Neural cell (in vitro differentiated cells): ENCODE measurements around the gene GSN. TPM values are rescaled to one million over a fixed set of nuclear protein-coding genes. Genes with fewer than 3 reads are reported as not detected.

Experiments used
- H2AFZ ChIP-seq: fragments of 200-600, 300-800 bp; sonication (generic), shearing (Covaris generic); 2 replicates; pipeline ENCODE4 v1.6.0; 2014; ENCODE audit warnings: low read depth, mild to moderate bottlenecking, antibody characterized with exemption, low read length, moderate library complexity
- H3F3A ChIP-seq: fragments of 200-600 bp; shearing (Covaris generic); 2 replicates; pipeline ENCODE4 v1.6.1; 2016; ENCODE audit warnings: mild to moderate bottlenecking, moderate library complexity, mixed read lengths, antibody characterized with exemption, low read length; ENCODE audit not compliant: insufficient read depth, poor library complexity, severe bottlenecking
- H3K27ac ChIP-seq: fragments of 200-600, 300-800 bp; sonication (generic), shearing (Covaris generic); 2 replicates; pipeline ENCODE4 v1.5.1; 2014; ENCODE audit warnings: mild to moderate bottlenecking, low read length, moderate library complexity
- H3K27me3 ChIP-seq: fragments of 300-800, 200-600 bp; sonication (generic), shearing (Covaris generic); 2 replicates; pipeline ENCODE4 v1.6.0; 2014; ENCODE audit warnings: mild to moderate bottlenecking, low read depth, low read length, moderate library complexity; ENCODE audit not compliant: insufficient read depth
- H3K36me3 ChIP-seq: fragments of 300-800, 200-600 bp; sonication (generic), shearing (Covaris generic); 2 replicates; pipeline ENCODE4 v1.5.1; 2014; ENCODE audit warnings: mild to moderate bottlenecking, antibody characterized with exemption, low read length, moderate library complexity; ENCODE audit not compliant: insufficient read depth
- H3K4me2 ChIP-seq: fragments of 300-800, 200-600 bp; sonication (generic), shearing (Covaris generic); 2 replicates; pipeline ENCODE4 v1.6.0; 2014; ENCODE audit warnings: mild to moderate bottlenecking, low read length
- H3K4me3 ChIP-seq: fragments of 300-800, 200-600 bp; sonication (generic), shearing (Covaris generic); 2 replicates; pipeline ENCODE4 v1.5.1; 2014; ENCODE audit warnings: mild to moderate bottlenecking, low read length, moderate library complexity
- H3K79me2 ChIP-seq: fragments of 200-600 bp; shearing (Covaris generic); replicated peaks from 2 replicates; pipeline ENCODE4 v1.6.0; 2014; ENCODE audit warnings: mild to moderate bottlenecking, low read length, moderate library complexity; ENCODE audit not compliant: insufficient read depth
- H3K9ac ChIP-seq: fragments of 300-800, 200-600 bp; sonication (generic), shearing (Covaris generic); 2 replicates; pipeline ENCODE4 v1.6.1; 2016; ENCODE audit warnings: mild to moderate bottlenecking, low read length, mixed read lengths
- H3K9me2 ChIP-seq: fragments of 200-600 bp; shearing (Covaris generic); 2 replicates; pipeline ENCODE4 v1.6.1; 2016; ENCODE audit warnings: mild to moderate bottlenecking, low read length, mixed read lengths; ENCODE audit not compliant: insufficient read depth
- H3K9me3 ChIP-seq: fragments of 200-600, 300-800 bp; sonication (generic), shearing (Covaris generic); 2 replicates; pipeline ENCODE4 v1.6.1; 2016; ENCODE audit warnings: mild to moderate bottlenecking, mixed run types, low read length, moderate library complexity, mixed read lengths
- H4K20me1 ChIP-seq: fragments of 200-600 bp; shearing (Covaris generic); 2 replicates; pipeline ENCODE4 v1.6.1; 2016; ENCODE audit warnings: mild to moderate bottlenecking, mixed run types; ENCODE audit not compliant: insufficient read depth
- CTCF ChIP-seq: fragments of 450-650 bp; IDR thresholded peaks from 2 replicates; pipeline ENCODE4 v1.5.1; 2014; ENCODE audit warnings: antibody characterized with exemption, mild to moderate bottlenecking, moderate library complexity; ENCODE audit not compliant: poor library complexity, severe bottlenecking
- EP300 ChIP-seq: fragments of 450-650 bp; conservative IDR thresholded peaks from 2 replicates; pipeline ENCODE4 v1.6.1; 2014; ENCODE audit warnings: antibody characterized with exemption, mild to moderate bottlenecking, moderate library complexity; ENCODE audit not compliant: poor library complexity, severe bottlenecking
- EZH2 ChIP-seq: fragments of 200-600, 300-800 bp; shearing (Covaris generic), sonication (generic); IDR thresholded peaks from 2 replicates; pipeline ENCODE4 v1.6.1; 2014; ENCODE audit warnings: antibody characterized with exemption, low read length, borderline replicate concordance, mild to moderate bottlenecking; ENCODE audit not compliant: insufficient read depth, poor library complexity, severe bottlenecking
- MXI1 ChIP-seq: fragments of 450-650 bp; conservative IDR thresholded peaks from 2 replicates; pipeline ENCODE4 v1.6.1; 2014; ENCODE audit warnings: antibody characterized with exemption, mild to moderate bottlenecking; ENCODE audit not compliant: poor library complexity, severe bottlenecking
- POLR2AphosphoS5 ChIP-seq: IDR thresholded peaks from 2 replicates; pipeline ENCODE4 v1.6.1; 2012
- RAD21 ChIP-seq: fragments of 450-650 bp; conservative IDR thresholded peaks from 2 replicates; pipeline ENCODE4 v1.6.1; 2014; ENCODE audit warnings: antibody characterized with exemption, mild to moderate bottlenecking, moderate library complexity
- SMC3 ChIP-seq: fragments of 450-650 bp; conservative IDR thresholded peaks from 2 replicates; pipeline ENCODE4 v1.6.1; 2014; ENCODE audit warnings: antibody characterized with exemption, mild to moderate bottlenecking, moderate library complexity; ENCODE audit not compliant: poor library complexity
- TAF1 ChIP-seq: IDR thresholded peaks from 2 replicates; pipeline ENCODE4 v1.6.1; 2012; ENCODE audit warnings: low read depth
- polyA plus RNA-seq: library from polyadenylated mRNA; depleted of rRNA; stranded (reverse); fragments of >200 nt; gene quantifications from 2 replicates; pipeline ENCODE4 v1.2.3, GENCODE V29; 2014
- TF ChIP-seq, protein P1 (sequence below): IDR thresholded peaks from 2 replicates; pipeline ENCODE4 v1.6.1; 2012; ENCODE audit warnings: borderline replicate concordance

The GSN gene
- polyA plus RNA-seq, 1 donor from 2014 or later: 2.4 TPM

DNA sequence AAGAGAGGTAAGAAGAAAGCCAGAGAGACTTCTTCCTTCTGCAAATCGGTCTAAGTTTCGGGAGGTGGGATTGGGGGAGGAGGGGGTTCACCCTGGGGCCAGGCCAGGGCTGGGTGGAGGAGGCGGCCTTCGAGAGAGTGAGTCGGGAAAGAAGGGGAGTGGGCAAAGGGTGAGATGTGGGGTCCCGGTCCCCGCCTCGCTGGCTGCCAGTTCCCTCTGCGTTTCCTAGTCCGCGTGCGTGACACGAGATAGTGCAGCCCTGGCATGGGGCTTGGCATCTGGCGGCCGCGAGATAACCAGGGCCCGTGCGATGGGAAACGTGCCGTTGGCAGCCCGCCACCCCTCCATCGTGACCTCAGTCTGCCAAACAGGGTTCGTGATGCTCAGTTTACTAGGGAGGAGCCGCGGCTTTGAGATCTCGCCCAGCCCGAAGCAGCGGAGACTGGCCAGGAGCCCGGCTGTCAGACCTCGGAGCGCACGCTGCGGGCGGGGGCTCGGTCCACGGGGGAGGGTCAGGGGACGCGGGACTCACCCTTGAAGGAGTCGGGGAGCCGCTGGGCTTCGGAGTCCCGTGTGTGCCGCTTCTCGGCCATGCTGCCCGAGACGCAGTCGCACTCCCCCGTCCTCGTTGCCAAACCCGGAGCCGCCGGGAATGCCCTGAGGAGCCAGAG lies 101.8 kb downstream of the GSN start, which contains the start of gene STOM:
TSS of gene STOM (minus strand) at position 656 of the 671 bp plus-strand sequence. CDS start at position 593, 63 bp downstream.
- Histone ChIP-seq H3K9me3 (no peaks in the 10 kb centered on the region), H3K36me3 (no peaks in the 10 kb centered on the region), H3K9me2 (no peaks in the 10 kb centered on the region), H3K4me2 (peak within 1 kb of the TSS; percentile 25), H3K79me2 (no peaks in the 10 kb centered on the region), H3K27ac (no peak within 1 kb of the TSS), H3K4me3 (peak within 1 kb of the TSS; percentile 77), H4K20me1 (no peaks in the 10 kb centered on the region), H2AFZ (peak within 1 kb of the TSS; percentile 45), H3K27me3 (peaks cover 14% of the 10 kb centered on the region), H3K9ac (peak within 1 kb of the TSS; percentile 36), H3F3A (no peaks in the 10 kb centered on the region)
- TF ChIP-seq EZH2 (no peak), RAD21 (no peak), TAF1 (no peak), CTCF (no peak), EP300 (no peak), MXI1 (no peak), SMC3 (no peak), POLR2AphosphoS5 (no peak)
- TF ChIP-seq, protein P1, sequence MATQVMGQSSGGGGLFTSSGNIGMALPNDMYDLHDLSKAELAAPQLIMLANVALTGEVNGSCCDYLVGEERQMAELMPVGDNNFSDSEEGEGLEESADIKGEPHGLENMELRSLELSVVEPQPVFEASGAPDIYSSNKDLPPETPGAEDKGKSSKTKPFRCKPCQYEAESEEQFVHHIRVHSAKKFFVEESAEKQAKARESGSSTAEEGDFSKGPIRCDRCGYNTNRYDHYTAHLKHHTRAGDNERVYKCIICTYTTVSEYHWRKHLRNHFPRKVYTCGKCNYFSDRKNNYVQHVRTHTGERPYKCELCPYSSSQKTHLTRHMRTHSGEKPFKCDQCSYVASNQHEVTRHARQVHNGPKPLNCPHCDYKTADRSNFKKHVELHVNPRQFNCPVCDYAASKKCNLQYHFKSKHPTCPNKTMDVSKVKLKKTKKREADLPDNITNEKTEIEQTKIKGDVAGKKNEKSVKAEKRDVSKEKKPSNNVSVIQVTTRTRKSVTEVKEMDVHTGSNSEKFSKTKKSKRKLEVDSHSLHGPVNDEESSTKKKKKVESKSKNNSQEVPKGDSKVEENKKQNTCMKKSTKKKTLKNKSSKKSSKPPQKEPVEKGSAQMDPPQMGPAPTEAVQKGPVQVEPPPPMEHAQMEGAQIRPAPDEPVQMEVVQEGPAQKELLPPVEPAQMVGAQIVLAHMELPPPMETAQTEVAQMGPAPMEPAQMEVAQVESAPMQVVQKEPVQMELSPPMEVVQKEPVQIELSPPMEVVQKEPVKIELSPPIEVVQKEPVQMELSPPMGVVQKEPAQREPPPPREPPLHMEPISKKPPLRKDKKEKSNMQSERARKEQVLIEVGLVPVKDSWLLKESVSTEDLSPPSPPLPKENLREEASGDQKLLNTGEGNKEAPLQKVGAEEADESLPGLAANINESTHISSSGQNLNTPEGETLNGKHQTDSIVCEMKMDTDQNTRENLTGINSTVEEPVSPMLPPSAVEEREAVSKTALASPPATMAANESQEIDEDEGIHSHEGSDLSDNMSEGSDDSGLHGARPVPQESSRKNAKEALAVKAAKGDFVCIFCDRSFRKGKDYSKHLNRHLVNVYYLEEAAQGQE: no peak

DNA sequence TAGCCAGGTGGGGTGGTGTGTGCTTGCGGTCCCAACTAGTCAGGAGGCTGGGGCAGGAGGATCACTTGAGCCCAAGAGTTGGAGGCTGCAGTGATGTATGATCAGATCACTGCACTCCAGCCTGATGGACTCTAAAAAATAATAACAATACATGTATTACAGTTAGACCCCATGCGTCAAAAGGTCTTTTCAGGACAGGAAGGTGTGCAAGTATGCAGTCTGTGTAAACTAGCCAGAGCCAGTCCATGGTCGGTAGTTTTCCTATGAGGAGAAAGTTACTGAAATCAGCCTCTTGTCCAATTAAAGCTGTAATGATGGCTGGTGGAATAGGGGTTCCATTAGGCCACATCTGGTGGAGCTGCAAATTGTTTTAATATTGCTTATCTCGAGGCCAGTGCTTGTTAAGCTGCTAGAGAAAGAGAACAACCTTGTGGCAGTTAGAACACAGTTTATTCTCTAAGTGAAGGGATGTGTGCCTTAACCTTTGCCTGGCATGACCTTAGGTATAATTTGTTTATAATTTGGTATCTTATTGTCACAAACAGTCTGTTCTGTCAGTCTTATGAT lies 103.6 kb downstream of the GSN start:
- TF ChIP-seq EZH2: no peak
- TF ChIP-seq POLR2AphosphoS5: no peak
- Histone ChIP-seq H3K9me2 (no peaks in the 10 kb centered on the region), H4K20me1 (no peaks in the 10 kb centered on the region), H3K27ac (no peak overlapping the region), H3K79me2 (no peaks in the 10 kb centered on the region), H3K36me3 (no peaks in the 10 kb centered on the region), H3K4me3 (no peak overlapping the region), H2AFZ (no peak overlapping the region), H3K27me3 (peaks cover 14% of the 10 kb centered on the region), H3F3A (no peaks in the 10 kb centered on the region), H3K4me2 (no peak overlapping the region), H3K9me3 (no peaks in the 10 kb centered on the region), H3K9ac (no peak overlapping the region)
